ENCODE data around the gene MSI2. TPM values are rescaled to one million over a fixed set of nuclear protein-coding genes. Genes with fewer than 3 reads are reported as not detected.

MSI2 gene
- total RNA-seq, 4 donors from 2014 or later, result 19.7 to 35.8 (median 22.4) TPM

DNA sequence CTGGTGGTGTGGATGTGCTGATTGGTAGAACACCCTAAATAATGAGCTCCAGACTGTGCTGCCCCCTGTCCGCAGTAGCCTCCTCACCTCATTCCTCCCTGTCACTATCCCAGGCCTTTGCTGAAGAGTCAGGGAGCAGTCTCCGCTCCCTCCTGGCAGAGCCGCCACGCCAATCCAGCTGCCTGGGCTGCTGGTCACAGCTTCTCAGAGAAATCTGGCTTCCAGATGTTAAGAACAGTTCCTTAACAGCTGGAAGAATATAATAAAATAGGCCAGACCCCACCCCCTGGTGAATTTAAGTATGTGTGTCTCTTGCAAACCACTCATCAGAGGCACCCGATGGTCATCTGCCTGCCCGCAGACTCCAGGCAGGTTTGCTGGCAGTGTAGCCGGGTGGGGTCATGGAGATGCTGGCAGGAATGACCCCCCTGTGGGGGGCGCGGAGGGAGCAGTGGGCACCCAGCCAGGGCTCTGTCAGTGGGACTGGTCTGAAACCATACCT is 327.8 kb downstream of the MSI2 start:
- no peaks in the 10 kb centered on the region for H3K4me1 ChIP-seq
- TF ChIP-seq EP300 (IDR thresholded peaks at IDR 0.05) (no peak), CTCF (IDR thresholded peaks at IDR 0.05) (no peak), POLR2A (IDR thresholded peaks at IDR 0.05) (no peak), POLR2AphosphoS5 (IDR thresholded peaks at IDR 0.05) (no peak)
- DNase-seq (ENCODE audit: low spot score in 2 of 2), result no peak
- H3K9me3 ChIP-seq, result no peaks in the 10 kb centered on the region
- no peak overlapping the region for H3K4me3 ChIP-seq
- H3K27me3 ChIP-seq, result peaks cover 6% of the 10 kb centered on the region
- no peaks in the 10 kb centered on the region for H3K36me3 ChIP-seq
- WGBS, result 74% methylated on average over 7 of the region's 9 CpGs
- no peak overlapping the region for H3K27ac ChIP-seq

GRCh38 chr17:57585341-57586195 is 329.2 kb downstream of the MSI2 start:
- DNase-seq (ENCODE audit: low spot score in 2 of 2), result no peak
- Histone ChIP-seq H3K27ac (no peak overlapping the region), H3K4me1 (no peaks in the 10 kb centered on the region), H3K9me3 (no peaks in the 10 kb centered on the region), H3K27me3 (peaks cover 6% of the 10 kb centered on the region), H3K36me3 (no peaks in the 10 kb centered on the region), H3K4me3 (no peak overlapping the region)
- no peak for TF ChIP-seq POLR2A (IDR thresholded peaks at IDR 0.05)
- no peak for TF ChIP-seq CTCF (IDR thresholded peaks at IDR 0.05)
- TF ChIP-seq EP300 (IDR thresholded peaks at IDR 0.05), result no peak
- TF ChIP-seq POLR2AphosphoS5 (IDR thresholded peaks at IDR 0.05), result no peak
- 92% methylated on average over 20 of the region's 22 CpGs for WGBS

DNA sequence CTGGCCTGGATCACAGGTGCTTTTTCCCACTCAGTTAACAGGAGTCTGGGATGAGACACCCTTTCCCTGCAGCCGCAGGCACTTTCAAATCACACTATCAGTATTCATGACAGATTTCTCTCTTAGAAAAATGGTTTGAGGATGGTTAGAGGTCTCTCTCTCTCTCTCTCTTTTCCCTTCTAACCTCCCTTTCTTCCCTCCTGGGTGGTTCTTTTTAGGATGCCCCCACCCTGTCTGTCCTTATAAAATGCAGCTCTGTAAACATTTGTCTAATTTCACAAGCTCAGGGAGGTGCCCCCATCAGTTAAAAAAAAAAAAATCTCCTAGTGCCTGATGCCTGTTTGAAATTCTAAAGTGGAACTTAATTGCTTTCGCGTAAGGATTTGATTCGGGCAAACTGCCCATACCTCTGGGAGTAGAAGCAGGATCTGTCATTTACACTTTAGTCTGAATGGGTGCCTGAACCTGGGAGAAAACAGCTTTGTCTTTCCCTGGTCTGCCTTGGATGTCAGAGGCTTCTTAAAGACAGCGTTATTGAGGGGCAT is 329.9 kb downstream of the MSI2 start:
- no peaks in the 10 kb centered on the region for H3K36me3 ChIP-seq
- 68% methylated on average over 5 of the region's 5 CpGs for WGBS
- no peak overlapping the region for H3K27ac ChIP-seq
- no peak overlapping the region for H3K4me3 ChIP-seq
- no peak for DNase-seq (ENCODE audit: low spot score in 2 of 2)
- H3K4me1 ChIP-seq, result no peaks in the 10 kb centered on the region
- TF ChIP-seq CTCF (IDR thresholded peaks at IDR 0.05) (no peak), EP300 (IDR thresholded peaks at IDR 0.05) (no peak), POLR2AphosphoS5 (IDR thresholded peaks at IDR 0.05) (no peak), POLR2A (IDR thresholded peaks at IDR 0.05) (no peak)
- peaks cover 6% of the 10 kb centered on the region for H3K27me3 ChIP-seq
- H3K9me3 ChIP-seq, result no peaks in the 10 kb centered on the region

DNA sequence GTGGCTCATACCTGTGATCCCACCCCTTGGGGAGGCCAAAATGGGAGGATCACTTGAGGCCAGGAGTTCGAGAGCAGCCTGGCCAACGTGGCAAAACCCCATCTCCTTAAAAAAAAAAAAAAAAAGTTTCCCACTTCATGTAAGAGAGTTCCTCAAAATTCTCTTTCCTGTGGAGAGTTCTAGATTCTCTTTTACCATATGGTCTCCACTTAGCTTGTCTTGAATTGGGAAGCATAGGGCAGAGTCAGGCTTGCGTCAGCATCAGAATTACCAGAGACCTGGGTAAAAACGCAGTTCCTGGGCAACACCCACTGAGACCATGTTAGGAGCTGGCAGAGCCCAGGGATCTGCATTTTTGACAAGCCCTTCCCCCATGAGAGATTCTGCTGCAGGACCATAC is 330.4 kb downstream of the MSI2 start:
- DNase-seq (ENCODE audit: low spot score in 2 of 2), result no peak
- Histone ChIP-seq H3K27ac (no peak overlapping the region), H3K4me3 (no peak overlapping the region), H3K4me1 (no peaks in the 10 kb centered on the region), H3K27me3 (peaks cover 6% of the 10 kb centered on the region), H3K36me3 (no peaks in the 10 kb centered on the region), H3K9me3 (no peaks in the 10 kb centered on the region)
- no peak for TF ChIP-seq EP300 (IDR thresholded peaks at IDR 0.05)
- no peak for TF ChIP-seq POLR2A (IDR thresholded peaks at IDR 0.05)
- TF ChIP-seq CTCF (IDR thresholded peaks at IDR 0.05), result no peak
- no peak for TF ChIP-seq POLR2AphosphoS5 (IDR thresholded peaks at IDR 0.05)
- WGBS, result 75% methylated on average over 4 of the region's 4 CpGs

Data from suprapubic skin (tissue), 4 donors.